H1 (cell line): ENCODE data around the gene POU2F1. TPM values are rescaled to one million over a fixed set of nuclear protein-coding genes. Genes with fewer than 3 reads are reported as not detected.

Experiments used
- CTCF ChIA-PET: fragments of 300-600 bp; sonication (Branson Sonifier 250); formaldehyde crosslinking; loops from one replicate; lab custom pipeline; 2021; ENCODE audit not compliant: partially characterized antibody; lab: Charles Lee
- POLR2A ChIA-PET: fragments of 300-600 bp; sonication (Branson Sonifier 250); formaldehyde crosslinking; loops from one replicate; lab custom pipeline; 2021; ENCODE audit warnings: inconsistent platforms; ENCODE audit not compliant: partially characterized antibody; lab: Charles Lee
- DNase-seq, 2 experiments: peaks; one replicate each; pipeline versions ENCODE4 v3.0.0 to v3.0.0-alpha.2; 2010 to 2022; ENCODE audit warnings: low spot score in 2 of 2, low read depth in 1 of 2, mixed read lengths in 1 of 2
- FAIRE-seq: peaks from 2 replicates; lab custom pipeline; 2011; peaks lifted over from hg19 to GRCh38; lab: Jason Lieb, UNC
- H2AFZ ChIP-seq: 2 replicates; pipeline ENCODE4 v1.8.1; 2012; ENCODE audit warnings: low read length, inconsistent platforms
- H2AK5ac ChIP-seq: 2 replicates; pipeline ENCODE4 v1.6.1; 2013; ENCODE audit warnings: low read depth, low read length
- H2BK120ac ChIP-seq: replicated peaks from 2 replicates; pipeline ENCODE3; 2013; ENCODE audit warnings: low read depth, low read length, inconsistent platforms
- H2BK12ac ChIP-seq: 2 replicates; pipeline ENCODE4 v1.6.1; 2013; ENCODE audit warnings: low read depth, low read length
- H2BK15ac ChIP-seq: 2 replicates; pipeline ENCODE4 v1.6.1; 2013; ENCODE audit warnings: low read length
- H2BK20ac ChIP-seq: 2 replicates; pipeline ENCODE4 v1.6.1; 2013; ENCODE audit warnings: low read length
- H2BK5ac ChIP-seq: 2 replicates; pipeline ENCODE4 v1.6.1; 2013; ENCODE audit warnings: low read depth, low read length
- H3K14ac ChIP-seq: 2 replicates; pipeline ENCODE4 v1.6.1; 2013; ENCODE audit warnings: inconsistent platforms; ENCODE audit not compliant: insufficient read length
- H3K18ac ChIP-seq: 2 replicates; pipeline ENCODE4 v1.6.1; 2013; ENCODE audit warnings: low read length; ENCODE audit errors: extremely low read depth
- H3K23ac ChIP-seq: 2 replicates; pipeline ENCODE4 v1.6.1; 2013; ENCODE audit warnings: inconsistent platforms; ENCODE audit not compliant: insufficient read length
- H3K23me2 ChIP-seq: 2 replicates; pipeline ENCODE4 v1.6.1; 2013; ENCODE audit warnings: low read depth, low read length
- H3K27ac ChIP-seq: 2 replicates; pipeline ENCODE4 v1.6.1; 2011; ENCODE audit warnings: low read depth, low read length, inconsistent platforms
- H3K27me3 ChIP-seq, 4 experiments: replicated peaks in 1 of 4; 1 replicate in 1 of 4; 2 replicates in 3 of 4; pipeline versions ENCODE4 v1.6.1 to v1.8.1; 2011 to 2013; ENCODE audit warnings: low read length in 3 of 4, mild to moderate bottlenecking in 3 of 4, inconsistent platforms in 2 of 4, mixed read lengths in 2 of 4, moderate library complexity in 1 of 4; ENCODE audit not compliant: control insufficient read depth in 3 of 4, insufficient read depth in 3 of 4; ENCODE audit errors: extremely low read depth in 1 of 4
- H3K36me3 ChIP-seq, 4 experiments: 2 replicates each; pipeline versions ENCODE4 v1.6.1 to v1.8.1; 2011 to 2013; ENCODE audit warnings: mild to moderate bottlenecking in 4 of 4, low read length in 3 of 4, moderate library complexity in 2 of 4, control low read depth in 1 of 4, inconsistent platforms in 1 of 4; ENCODE audit not compliant: insufficient read depth in 4 of 4, control insufficient read depth in 2 of 4
- H3K4ac ChIP-seq: replicated peaks from 2 replicates; pipeline ENCODE3; 2013; ENCODE audit warnings: low read length, low read depth, mixed read lengths, inconsistent platforms; ENCODE audit not compliant: insufficient read length
- H3K4me1 ChIP-seq, 4 experiments: replicated peaks in 1 of 4; 1 replicate in 1 of 4; 2 replicates in 3 of 4; pipeline versions ENCODE4 v1.6.1 to v1.8.1; 2011 to 2013; ENCODE audit warnings: low read length in 3 of 4, inconsistent platforms in 2 of 4, mixed read lengths in 1 of 4; ENCODE audit not compliant: insufficient read depth in 4 of 4, control insufficient read depth in 3 of 4
- H3K4me2 ChIP-seq, 2 experiments: 2 replicates each; pipeline versions ENCODE4 v1.6.1 to v1.8.1; 2011 to 2013; ENCODE audit warnings: low read depth in 2 of 2, low read length in 2 of 2, control low read depth in 1 of 2, inconsistent platforms in 1 of 2, mild to moderate bottlenecking in 1 of 2; ENCODE audit not compliant: insufficient read depth in 1 of 2
- H3K4me3 ChIP-seq, 4 experiments: fragments of 200-600, 300-600 bp in 1 of 4; sonication (generic), shearing (Covaris generic), sonication (Bioruptor Twin) in 1 of 4; 2 replicates each; pipeline versions ENCODE4 v1.5.1 to v1.8.1; 2011 to 2016; ENCODE audit warnings: low read length in 4 of 4, low read depth in 3 of 4, control low read depth in 2 of 4, inconsistent platforms in 2 of 4, mild to moderate bottlenecking in 2 of 4, mixed read lengths in 1 of 4, moderate library complexity in 1 of 4; ENCODE audit not compliant: insufficient read depth in 2 of 4; ENCODE audit errors: extremely low read depth in 1 of 4
- H3K56ac ChIP-seq: replicated peaks from 2 replicates; pipeline ENCODE3; 2013; ENCODE audit warnings: low read depth, mild to moderate bottlenecking, mixed read lengths, low read length, inconsistent platforms; ENCODE audit not compliant: insufficient read length
- H3K79me1 ChIP-seq: 2 replicates; pipeline ENCODE4 v1.6.1; 2013; ENCODE audit warnings: low read depth, low read length, control low read depth
- H3K79me2 ChIP-seq, 2 experiments: 2 replicates each; pipeline versions ENCODE4 v1.6.1 to v1.8.1; 2012 to 2013; ENCODE audit warnings: low read length in 2 of 2, mild to moderate bottlenecking in 2 of 2, inconsistent platforms in 1 of 2; ENCODE audit not compliant: insufficient read depth in 2 of 2, control insufficient read depth in 1 of 2
- H3K9ac ChIP-seq, 4 experiments: replicated peaks in 1 of 4; 1 replicate in 1 of 4; 2 replicates in 3 of 4; pipeline versions ENCODE4 v1.6.1 to v1.8.1; 2011 to 2013; ENCODE audit warnings: low read depth in 3 of 4, low read length in 3 of 4, control low read depth in 2 of 4, mild to moderate bottlenecking in 2 of 4, moderate library complexity in 2 of 4, inconsistent platforms in 1 of 4; ENCODE audit errors: extremely low read depth in 1 of 4
- H3K9me3 ChIP-seq, 2 experiments: 2 replicates each; pipeline versions ENCODE4 v1.6.1 to v1.8.1; 2012 to 2013; ENCODE audit warnings: mild to moderate bottlenecking in 2 of 2, moderate library complexity in 2 of 2, control low read depth in 1 of 2, inconsistent platforms in 1 of 2, low read depth in 1 of 2, low read length in 1 of 2, mixed read lengths in 1 of 2; ENCODE audit not compliant: insufficient read depth in 2 of 2
- H4K20me1 ChIP-seq, 2 experiments: replicated peaks in 1 of 2; 2 replicates each; pipeline versions ENCODE3 to v1.8.1; 2011 to 2013; ENCODE audit warnings: inconsistent platforms in 2 of 2, low read length in 2 of 2, mild to moderate bottlenecking in 1 of 2; ENCODE audit not compliant: insufficient read depth in 2 of 2, control insufficient read depth in 1 of 2
- H4K5ac ChIP-seq: 2 replicates; pipeline ENCODE4 v1.6.1; 2013; ENCODE audit warnings: low read length, low read depth, mixed read lengths, inconsistent platforms; ENCODE audit not compliant: insufficient read length
- H4K8ac ChIP-seq: 2 replicates; pipeline ENCODE4 v1.8.0; 2013; ENCODE audit warnings: mild to moderate bottlenecking, moderate library complexity, low read length, inconsistent platforms; ENCODE audit not compliant: insufficient read depth; ENCODE audit errors: extremely low read depth
- H4K91ac ChIP-seq: replicated peaks from 2 replicates; pipeline ENCODE3; 2013; ENCODE audit warnings: low read length, mixed read lengths, inconsistent platforms; ENCODE audit not compliant: insufficient read length
- BRCA1 ChIP-seq: IDR thresholded peaks from 2 replicates; pipeline ENCODE4 v1.6.1; 2012; ENCODE audit warnings: low read depth, low read length, improper control_type of control experiment
- CEBPB ChIP-seq: IDR thresholded peaks from 2 replicates; pipeline ENCODE4 v1.6.1; 2012; ENCODE audit warnings: low read depth, low read length
- EGR1 ChIP-seq: IDR thresholded peaks from 2 replicates; pipeline ENCODE4 v1.6.1; 2011; ENCODE audit warnings: low read depth, low read length, borderline replicate concordance
- HDAC2 ChIP-seq, 2 experiments: fragments of 300-600 bp in 1 of 2; sonication (generic) in 1 of 2; IDR thresholded peaks; 2 replicates each; pipeline ENCODE4 v1.6.1; 2011 to 2012; ENCODE audit warnings: low read depth in 2 of 2, low read length in 2 of 2, mild to moderate bottlenecking in 2 of 2, moderate library complexity in 2 of 2, borderline replicate concordance in 1 of 2, inconsistent platforms in 1 of 2
- KDM4A ChIP-seq: IDR thresholded peaks from one replicate; pipeline ENCODE4 v1.7.1; 2012; ENCODE audit warnings: low read depth, mild to moderate bottlenecking, moderate library complexity, low read length, inconsistent platforms; ENCODE audit not compliant: severe bottlenecking
- PHF8 ChIP-seq: fragments of 200-600 bp; sonication (generic); conservative IDR thresholded peaks from 2 replicates; pipeline ENCODE4 v1.7.1; 2012; ENCODE audit warnings: low read depth, mild to moderate bottlenecking, inconsistent platforms, low read length, moderate library complexity
- POLR2A ChIP-seq, 2 experiments: IDR thresholded peaks; 1 replicate in 1 of 2; 2 replicates in 1 of 2; pipeline ENCODE4 v1.6.1; 2011; ENCODE audit warnings: low read depth in 2 of 2, low read length in 2 of 2, mild to moderate bottlenecking in 2 of 2; ENCODE audit errors: control extremely low read depth in 1 of 2
- RNF2 ChIP-seq: fragments of 200-900, 300-1000 bp; sonication (generic); IDR thresholded peaks from 2 replicates; pipeline ENCODE4 v1.7.1; 2016; ENCODE audit warnings: borderline replicate concordance, low read depth, mild to moderate bottlenecking, antibody characterized with exemption, low read length; ENCODE audit not compliant: poor library complexity, severe bottlenecking; ENCODE audit errors: missing control alignments
- SP4 ChIP-seq: IDR thresholded peaks from 2 replicates; pipeline ENCODE4 v1.6.1; 2012; ENCODE audit warnings: low read length, inconsistent platforms
- WGBS, 2 experiments: shearing (Covaris generic) in 1 of 2; methylation state at CpG; one replicate each; pipeline versions ENCODE4 v1.1.6 to v1.1.7; 2013 to 2015; ENCODE audit warnings: low lambda C conversion rate in 2 of 2, mixed read lengths in 2 of 2, inconsistent platforms in 1 of 2, low coverage in 1 of 2, missing lambda C conversion rate in 1 of 2; ENCODE audit not compliant: insufficient replicate concordance in 2 of 2, insufficient coverage in 1 of 2, insufficient read length in 1 of 2; ENCODE audit errors: extremely low coverage in 1 of 2, missing lambda C conversion rate in 1 of 2; 5-methylcytosine and 5-hydroxymethylcytosine counted together
- polyA plus RNA-seq, 7 experiments: library from polyadenylated mRNA; depleted of rRNA in 3 of 7; stranded (reverse) in 5 of 7; unstranded in 2 of 7; fragments of >200 nt in 5 of 7; fragments of 200-250 nt in 2 of 7; gene quantifications; 1 replicate in 5 of 7; 2 replicates in 1 of 7; 4 replicates in 1 of 7; pipeline versions ENCODE4 v1.2.1 to v1.2.3, GENCODE V29; 2011 to 2013; ENCODE audit warnings: missing spikeins in 2 of 7, mixed read lengths in 2 of 7
- total RNA-seq: library from RNA; stranded (reverse); fragmentation: NEBNext Ultra II Directional; extraction: Animal tissue kit (Norgen Biotek cat#: 25700); gene quantifications from 2 replicates; pipeline ENCODE4 v1.2.1, GENCODE V29; 2021
- TF ChIP-seq, protein P1 (sequence below): IDR thresholded peaks from 2 replicates; pipeline ENCODE4 v1.6.1; 2012; ENCODE audit warnings: low read length, inconsistent platforms

Gene POU2F1
- total and polyA plus RNA-seq, 2 of the 8 experiments (the other 6 are each of a cell fraction or from before 2014, with no cell fraction given): 37.0 to 57.2 TPM

DNA sequence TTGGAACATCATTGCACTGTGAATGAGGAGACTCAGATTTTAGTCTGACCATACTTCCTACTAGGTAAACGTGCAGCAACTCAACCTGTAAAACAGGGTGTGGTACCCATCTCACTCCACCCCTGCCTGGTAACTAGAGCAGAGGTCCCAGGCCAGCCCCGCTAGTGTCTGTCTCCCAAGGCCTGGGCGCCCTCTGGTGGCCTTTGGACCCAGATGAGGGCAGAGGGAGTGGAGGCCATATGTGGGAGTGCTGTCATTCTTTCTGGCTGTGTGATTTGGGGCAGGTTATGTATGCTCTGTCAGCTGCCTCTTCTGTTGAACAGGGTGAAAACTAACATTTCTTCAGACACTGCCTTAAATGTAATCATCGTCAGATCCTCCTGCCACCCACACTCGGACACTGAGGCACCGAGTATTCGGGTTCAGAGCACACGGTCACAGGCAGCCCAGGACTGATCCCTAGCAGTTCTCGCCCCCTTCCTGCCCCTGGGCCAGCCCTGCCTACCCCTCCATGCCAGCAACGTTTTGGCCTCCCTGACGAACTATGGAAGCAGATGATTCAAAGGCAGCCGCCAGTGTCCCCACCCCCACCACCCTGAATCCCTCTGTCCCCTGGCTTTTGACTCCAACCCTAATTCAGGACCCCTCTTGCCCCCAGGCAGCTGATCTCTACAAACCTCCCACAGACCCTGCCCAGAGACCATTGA is 221.6 kb downstream of the POU2F1 start:
- 48% methylated on average over 12 of the region's 12 CpGs; no CpG with 5 or more reads in 1 of the 2 experiments for WGBS, 2 experiments
- TF ChIP-seq CEBPB (0 out of 2 replicates have a peak, but pooled peaks have one; percentile 15), BRCA1 (0 out of 2 replicates have a peak, but pooled peaks have one; percentile 17), EGR1 (no peak), SP4 (no peak), KDM4A (no peak), POLR2A (IDR thresholded peaks at IDR 0.05; ENCODE audit: control extremely low read depth in 1 of 2, low read depth in 2 of 2, low read length in 2 of 2) (no peak), HDAC2 (IDR thresholded peaks at IDR 0.05; ENCODE audit: borderline replicate concordance in 1 of 2, low read depth in 2 of 2, low read length in 2 of 2) (no peak), RNF2 (no peak), PHF8 (no peak)
- TF ChIP-seq, protein P1, sequence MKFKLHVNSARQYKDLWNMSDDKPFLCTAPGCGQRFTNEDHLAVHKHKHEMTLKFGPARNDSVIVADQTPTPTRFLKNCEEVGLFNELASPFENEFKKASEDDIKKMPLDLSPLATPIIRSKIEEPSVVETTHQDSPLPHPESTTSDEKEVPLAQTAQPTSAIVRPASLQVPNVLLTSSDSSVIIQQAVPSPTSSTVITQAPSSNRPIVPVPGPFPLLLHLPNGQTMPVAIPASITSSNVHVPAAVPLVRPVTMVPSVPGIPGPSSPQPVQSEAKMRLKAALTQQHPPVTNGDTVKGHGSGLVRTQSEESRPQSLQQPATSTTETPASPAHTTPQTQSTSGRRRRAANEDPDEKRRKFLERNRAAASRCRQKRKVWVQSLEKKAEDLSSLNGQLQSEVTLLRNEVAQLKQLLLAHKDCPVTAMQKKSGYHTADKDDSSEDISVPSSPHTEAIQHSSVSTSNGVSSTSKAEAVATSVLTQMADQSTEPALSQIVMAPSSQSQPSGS: no peak

More for the DNA sequence above, 221.6 kb downstream of the POU2F1 start:
- Histone ChIP-seq H3K18ac (no peak overlapping the region), H2BK5ac (no peak overlapping the region), H2BK15ac (0 out of 2 replicates have a peak overlapping the region, but pooled peaks have one; percentile 34), H4K5ac (no peak overlapping the region), H3K9me3 (no peaks in the 10 kb centered on the region), H3K23me2 (peaks cover 7% of the 10 kb centered on the region; the same call in 1 of the 2 replicates), H3K79me2 (no peaks in the 10 kb centered on the region), H4K8ac (no peak overlapping the region; the same call in 1 of the 2 replicates), H2BK20ac (no peak overlapping the region), H4K20me1 (no peaks in the 10 kb centered on the region), H2BK12ac (no peak overlapping the region), H3K4me3 (no peak overlapping the region), H3K36me3 (no peaks in the 10 kb centered on the region), H2BK120ac (no peak overlapping the region), H3K4me2 (no peak overlapping the region), H3K4me1 (peaks cover 2 to 8% (median 4%) of the 10 kb centered on the region in 4 experiments; a peak in 6 of 7 replicates), H3K23ac (no peak overlapping the region), H3K14ac (no peak overlapping the region), H3K9ac (no peak overlapping the region), H3K27me3 (peaks cover 3 to 35% (median 26%) of the 10 kb centered on the region in 4 experiments), H3K27ac (no peak overlapping the region), H2AFZ (no peak overlapping the region; the same call in 1 of the 2 replicates), H2AK5ac (no peak overlapping the region), H4K91ac (no peak overlapping the region), H3K79me1 (no peaks in the 10 kb centered on the region), H3K4ac (no peak overlapping the region), H3K56ac (no peak overlapping the region)
- ChIA-PET POLR2A (interaction anchor here (2.3 kb wide), 1 partner anchor 15 kb away, joined by 5 read pairs; no protein-coding TSS in a partner anchor), CTCF (interaction anchor here (0.6 to 8.4 kb wide), 38 partner anchors 8 to 563 kb away, joined by 3 to 74 read pairs (median 4); no protein-coding TSS in a partner anchor)
- DNase-seq (peak in 1 of 2 experiments; percentile 92), FAIRE-seq (peak; percentile 50)
